ENCODE data around the gene PPFIBP2.

GRCh38 chr11:7545611-7546010 is 31.8 kb downstream of the PPFIBP2 start:
- TF ChIP-seq CTCF (IDR thresholded peaks at IDR 0.05): no peak
- TF ChIP-seq POLR2A (IDR thresholded peaks at IDR 0.05): no peak

Measured in thyroid gland (tissue), 4 donors.